RWPE2 (cell line): Measurements from ENCODE around the gene SLC15A2.
A peak's percentile ranks its signal among the peaks of the same experiment; 100 is the strongest.

Experiments
- ATAC-seq: fragments of 200-7000 bp; cut with Tn5 transposase; 3 replicates; pipeline ENCODE4 v1.9.1; 2021; ENCODE audit warnings: low read depth
- DNase-seq: peaks from one replicate; pipeline ENCODE4 v3.0.0-alpha.2; 2020; ENCODE audit warnings: low spot score
- H3K27ac ChIP-seq: fragments of 450-650 bp; 2 replicates; pipeline ENCODE4 v1.5.1; 2017; ENCODE audit warnings: mild to moderate bottlenecking; ENCODE audit not compliant: poor library complexity, severe bottlenecking
- H3K27me3 ChIP-seq: fragments of 250-450 bp; sonication (Bioruptor Pico); 2 replicates; pipeline ENCODE4 v1.5.1; 2021; ENCODE audit warnings: mild to moderate bottlenecking, moderate library complexity; ENCODE audit not compliant: insufficient read depth, poor library complexity, severe bottlenecking
- H3K36me3 ChIP-seq: fragments of 250-450 bp; sonication (Bioruptor Pico); 2 replicates; pipeline ENCODE4 v1.5.1; 2020; ENCODE audit warnings: low read depth, mild to moderate bottlenecking, moderate library complexity
- H3K4me1 ChIP-seq: fragments of 250-450 bp; sonication (Bioruptor Pico); 2 replicates; pipeline ENCODE4 v1.5.1; 2021; ENCODE audit warnings: mild to moderate bottlenecking, moderate library complexity; ENCODE audit not compliant: insufficient read depth, poor library complexity, severe bottlenecking
- H3K4me3 ChIP-seq: fragments of 250-450 bp; sonication (Bioruptor Pico); 2 replicates; pipeline ENCODE4 v1.5.1; 2021; ENCODE audit warnings: mild to moderate bottlenecking, moderate library complexity; ENCODE audit not compliant: severe bottlenecking
- H3K9me3 ChIP-seq: fragments of 250-450 bp; sonication (Bioruptor Pico); 2 replicates; pipeline ENCODE4 v1.5.1; 2021; ENCODE audit warnings: mild to moderate bottlenecking, moderate library complexity; ENCODE audit not compliant: severe bottlenecking
- TF ChIP-seq, protein P1 (sequence below): fragments of 450-650 bp; IDR thresholded peaks from one replicate; pipeline ENCODE4 v1.5.1; 2017; ENCODE audit warnings: mild to moderate bottlenecking, moderate library complexity; ENCODE audit not compliant: poor library complexity, severe bottlenecking

SLC15A2 gene

DNA sequence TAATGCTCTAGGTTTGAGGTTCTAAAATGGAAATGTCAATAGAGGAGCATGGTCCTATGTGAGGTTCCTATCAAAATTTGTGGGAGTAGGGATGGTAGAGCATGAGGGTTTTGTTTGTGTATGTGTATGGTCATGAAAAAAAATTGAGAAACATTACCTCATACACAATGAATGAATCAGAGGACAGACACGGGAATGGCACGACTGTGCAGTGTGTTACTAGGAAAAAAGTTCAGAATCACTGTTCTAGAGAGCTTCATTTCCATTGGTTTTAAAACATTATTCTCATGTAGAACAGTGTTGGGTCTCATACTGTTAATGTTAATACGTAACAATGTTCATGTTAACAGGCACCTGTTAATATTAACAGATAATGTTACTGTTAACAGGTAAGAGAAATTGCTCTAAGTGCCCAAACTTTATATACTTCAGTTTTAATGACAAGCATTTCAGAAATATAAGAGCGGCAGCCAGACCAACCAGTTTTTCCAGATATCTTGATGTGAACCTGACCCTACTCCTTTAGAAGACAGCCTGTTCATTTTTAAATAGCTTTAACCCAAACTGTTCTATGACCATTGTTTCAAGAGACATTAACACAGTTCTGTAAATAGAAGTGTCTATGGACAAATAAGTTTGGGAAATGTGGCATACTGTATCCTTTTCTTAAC lies 48.0 kb downstream of the SLC15A2 start:
- Histone ChIP-seq H3K27ac (peak overlapping the region; percentile 19), H3K27me3 (no peaks in the 10 kb centered on the region), H3K9me3 (no peaks in the 10 kb centered on the region), H3K4me1 (peaks cover 13% of the 10 kb centered on the region), H3K4me3 (no peak overlapping the region), H3K36me3 (no peaks in the 10 kb centered on the region)
- DNase-seq (no peak), ATAC-seq (peak; percentile 89)
- TF ChIP-seq, protein P1, sequence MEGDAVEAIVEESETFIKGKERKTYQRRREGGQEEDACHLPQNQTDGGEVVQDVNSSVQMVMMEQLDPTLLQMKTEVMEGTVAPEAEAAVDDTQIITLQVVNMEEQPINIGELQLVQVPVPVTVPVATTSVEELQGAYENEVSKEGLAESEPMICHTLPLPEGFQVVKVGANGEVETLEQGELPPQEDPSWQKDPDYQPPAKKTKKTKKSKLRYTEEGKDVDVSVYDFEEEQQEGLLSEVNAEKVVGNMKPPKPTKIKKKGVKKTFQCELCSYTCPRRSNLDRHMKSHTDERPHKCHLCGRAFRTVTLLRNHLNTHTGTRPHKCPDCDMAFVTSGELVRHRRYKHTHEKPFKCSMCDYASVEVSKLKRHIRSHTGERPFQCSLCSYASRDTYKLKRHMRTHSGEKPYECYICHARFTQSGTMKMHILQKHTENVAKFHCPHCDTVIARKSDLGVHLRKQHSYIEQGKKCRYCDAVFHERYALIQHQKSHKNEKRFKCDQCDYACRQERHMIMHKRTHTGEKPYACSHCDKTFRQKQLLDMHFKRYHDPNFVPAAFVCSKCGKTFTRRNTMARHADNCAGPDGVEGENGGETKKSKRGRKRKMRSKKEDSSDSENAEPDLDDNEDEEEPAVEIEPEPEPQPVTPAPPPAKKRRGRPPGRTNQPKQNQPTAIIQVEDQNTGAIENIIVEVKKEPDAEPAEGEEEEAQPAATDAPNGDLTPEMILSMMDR: no peak

DNA sequence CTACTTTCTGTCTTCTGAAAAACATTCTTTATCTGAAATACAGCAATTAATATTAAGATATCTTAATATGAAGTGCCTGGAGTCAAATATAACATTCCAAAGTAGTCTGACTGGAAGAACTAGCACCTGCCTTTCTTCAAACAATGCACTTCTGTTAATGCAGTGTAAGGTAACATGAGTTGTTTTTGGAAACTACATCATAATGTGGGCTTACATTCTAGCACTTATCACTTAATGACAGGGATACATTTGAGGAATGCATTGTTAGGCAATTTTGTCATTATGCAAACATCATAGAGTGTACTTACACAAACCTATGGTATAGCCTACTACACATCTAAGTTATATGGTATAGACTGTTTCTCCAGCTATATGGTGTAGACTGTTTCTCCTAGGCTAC lies 49.2 kb downstream of the SLC15A2 start:
- TF ChIP-seq, protein P1: no peak
- DNase-seq (no peak), ATAC-seq (peak; percentile 29; the same call in 1 of the 3 replicates)
- Histone ChIP-seq H3K27me3 (no peaks in the 10 kb centered on the region), H3K9me3 (no peaks in the 10 kb centered on the region), H3K4me3 (no peak overlapping the region), H3K36me3 (no peaks in the 10 kb centered on the region), H3K4me1 (peaks cover 13% of the 10 kb centered on the region), H3K27ac (no peak overlapping the region)

DNA sequence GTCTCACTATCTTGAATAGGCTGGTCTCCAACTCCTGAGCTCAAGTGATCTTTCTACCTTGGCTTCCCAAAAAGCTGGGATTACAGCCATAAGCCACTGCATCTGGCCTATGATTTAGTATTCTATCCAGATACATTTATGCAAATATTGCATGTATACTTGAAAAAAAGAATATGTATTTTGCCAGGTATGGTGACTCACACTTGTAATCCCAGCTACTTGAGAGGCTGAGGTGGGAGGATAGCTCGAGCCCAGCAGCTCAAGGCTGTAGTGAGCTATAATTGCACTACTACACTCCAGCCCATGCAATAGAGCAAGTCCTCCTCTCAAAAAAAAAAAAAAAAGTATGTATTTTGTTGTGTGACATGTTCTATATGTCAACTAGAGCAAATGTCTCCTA lies 54.4 kb downstream of the SLC15A2 start:
- TF ChIP-seq, protein P1: no peak
- Histone ChIP-seq H3K27me3 (no peaks in the 10 kb centered on the region), H3K4me3 (no peak overlapping the region), H3K9me3 (peaks cover 3% of the 10 kb centered on the region), H3K4me1 (no peaks in the 10 kb centered on the region), H3K36me3 (no peaks in the 10 kb centered on the region), H3K27ac (no peak overlapping the region)
- DNase-seq (no peak), ATAC-seq (no peak)

DNA sequence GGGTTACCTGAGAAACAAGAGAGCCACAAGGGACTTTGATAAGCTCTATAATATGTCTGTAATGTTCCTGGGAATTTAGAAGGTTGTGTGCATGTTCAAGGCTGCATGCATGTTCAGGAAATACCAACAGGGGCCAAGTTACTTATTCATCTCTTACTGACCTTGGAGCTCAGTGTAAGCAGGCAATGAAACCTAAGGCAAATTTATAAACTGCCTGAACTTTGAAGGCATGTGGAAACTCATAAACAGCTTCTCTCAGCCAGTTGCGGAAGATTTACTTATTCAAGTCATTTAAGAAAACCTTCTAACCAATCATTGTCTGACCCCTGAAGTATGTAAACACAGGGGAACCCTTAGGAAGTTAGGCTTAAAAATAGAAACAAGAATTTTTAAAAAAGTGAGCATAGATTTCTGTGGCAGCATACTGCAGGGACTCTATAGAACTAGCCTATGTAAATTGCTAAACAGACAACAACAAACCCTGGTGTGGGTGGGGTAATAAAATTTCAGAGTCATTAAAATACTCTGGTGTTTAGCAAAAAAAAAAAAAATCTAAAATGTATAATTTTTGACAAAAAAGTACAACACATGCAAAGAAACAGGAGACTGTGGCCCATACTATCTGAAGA lies 57.2 kb downstream of the SLC15A2 start:
- Histone ChIP-seq H3K4me1 (no peaks in the 10 kb centered on the region), H3K4me3 (no peak overlapping the region), H3K9me3 (peaks cover 3% of the 10 kb centered on the region), H3K27ac (no peak overlapping the region), H3K36me3 (no peaks in the 10 kb centered on the region), H3K27me3 (no peaks in the 10 kb centered on the region)
- TF ChIP-seq, protein P1: no peak
- DNase-seq: no peak
- ATAC-seq: no peak

DNA sequence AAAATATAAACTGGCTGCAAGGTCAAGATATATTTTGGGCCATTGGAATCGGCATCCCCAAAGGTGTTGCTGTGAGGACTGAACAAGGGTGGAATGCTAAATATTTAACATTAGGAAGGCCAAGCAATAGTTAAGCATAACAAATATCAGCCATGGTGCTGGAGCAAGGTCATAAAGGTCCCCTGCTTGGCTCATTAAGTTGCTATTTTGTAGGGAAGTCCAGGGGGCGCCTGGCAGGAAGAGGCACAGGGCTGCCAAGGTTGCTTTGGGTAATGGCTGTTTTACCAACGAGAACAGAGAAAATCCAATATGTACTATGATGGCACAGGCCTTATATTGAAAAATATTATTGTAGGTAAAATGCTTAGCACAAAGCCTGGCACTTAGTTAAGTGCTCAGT lies 62.2 kb downstream of the SLC15A2 start:
- H3K27me3 ChIP-seq: no peaks in the 10 kb centered on the region
- H3K36me3 ChIP-seq: no peaks in the 10 kb centered on the region
- DNase-seq (no peak), ATAC-seq (no peak)
- TF ChIP-seq, protein P1: no peak
- no peak overlapping the region for H3K4me3 ChIP-seq
- H3K9me3 ChIP-seq: peaks cover 3% of the 10 kb centered on the region
- no peak overlapping the region for H3K27ac ChIP-seq
- no peaks in the 10 kb centered on the region for H3K4me1 ChIP-seq
